Activated B cell treated with CpG ODN at 0.5 μM for 24 hours (primary cell): ENCODE results near the gene ASB1. TPM values are rescaled to one million over a fixed set of nuclear protein-coding genes. Genes with fewer than 3 reads are reported as not detected.

Experiments
- ATAC-seq: fragments of 200-7000 bp; cut with Tn5 transposase; one replicate; pipeline ENCODE4 v1.10.0; 2021; ENCODE audit warnings: low read depth, mild to moderate bottlenecking, moderate library complexity
- CTCF ChIA-PET: fragments of 350-600 bp; sonication (Branson Sonifier 250); formaldehyde crosslinking; loops from one replicate; lab custom pipeline; 2021; ENCODE audit warnings: antibody characterized with exemption; lab: Charles Lee
- POLR2A ChIA-PET: fragments of 350-600 bp; sonication (Branson Sonifier 250); formaldehyde crosslinking; loops from one replicate; lab custom pipeline; 2021; ENCODE audit warnings: antibody characterized with exemption; lab: Charles Lee
- DNase-seq: peaks from one replicate; pipeline ENCODE4 v3.0.0; 2022
- H3K27ac Mint-ChIP-seq: one replicate; pipeline ENCODE4 v1.8.0; 2020; ENCODE audit warnings: mixed read lengths
- H3K27me3 Mint-ChIP-seq: one replicate; pipeline ENCODE4 v1.8.0; 2021; ENCODE audit warnings: mixed read lengths
- H3K36me3 Mint-ChIP-seq: one replicate; pipeline ENCODE4 v1.8.0; 2021; ENCODE audit warnings: low read depth, mixed read lengths
- H3K4me1 Mint-ChIP-seq: one replicate; pipeline ENCODE4 v1.8.0; 2021; ENCODE audit warnings: mixed read lengths
- H3K4me3 Mint-ChIP-seq: one replicate; pipeline ENCODE4 v1.8.0; 2020; ENCODE audit warnings: mild to moderate bottlenecking, mixed read lengths
- H3K9me3 Mint-ChIP-seq: one replicate; pipeline ENCODE4 v1.8.0; 2020; ENCODE audit warnings: mixed read lengths
- CTCF ChIP-seq: fragments of 200-600 bp; IDR thresholded peaks from one replicate; pipeline ENCODE4 v1.8.0; 2022; ENCODE audit warnings: antibody characterized with exemption, mild to moderate bottlenecking
- intact Hi-C: fragments of 100-400 bp; cut with micrococcal nuclease; formaldehyde crosslinking; loops from one replicate; pipeline ENCODE4 v1.15.1; 2024
- total RNA-seq: library from RNA; stranded (reverse); gene quantifications from 2 replicates; pipeline ENCODE4 v1.2.3, GENCODE V29; 2022

Gene ASB1
- total RNA-seq, 1 donor from 2014 or later = 49.8 TPM

GRCh38 chr2:238498188-238498587, 71.5 kb downstream of the ASB1 start:
- no peak overlapping the region for H3K4me3 Mint-ChIP-seq
- ATAC-seq = no peak
- intact Hi-C loops = no loop called here
- DNase-seq = no peak
- POLR2A ChIA-PET = no interaction called here
- H3K27me3 Mint-ChIP-seq = no peaks in the 10 kb centered on the region
- CTCF ChIA-PET = no interaction called here
- no peaks in the 10 kb centered on the region for H3K36me3 Mint-ChIP-seq
- no peak for TF ChIP-seq CTCF
- peaks cover 20% of the 10 kb centered on the region for H3K4me1 Mint-ChIP-seq
- no peak overlapping the region for H3K27ac Mint-ChIP-seq
- H3K9me3 Mint-ChIP-seq = no peaks in the 10 kb centered on the region

GRCh38 chr2:238498691-238499295, 72.1 kb downstream of the ASB1 start:
- peaks cover 14% of the 10 kb centered on the region for H3K4me1 Mint-ChIP-seq

GRCh38 chr2:238499731-238500580, 73.2 kb downstream of the ASB1 start:
- Mint-ChIP-seq H3K27me3 (no peaks in the 10 kb centered on the region), H3K27ac (no peak overlapping the region), H3K36me3 (no peaks in the 10 kb centered on the region), H3K4me3 (no peak overlapping the region), H3K9me3 (no peaks in the 10 kb centered on the region), H3K4me1 (peaks cover 4% of the 10 kb centered on the region)
- ChIA-PET POLR2A (no interaction called here), CTCF (no interaction called here)
- ATAC-seq (no peak), DNase-seq (no peak)
- TF ChIP-seq CTCF = no peak
- intact Hi-C loops = no loop called here

More at GRCh38 chr2:238498691-238499295, 72.1 kb downstream of the ASB1 start:
- Mint-ChIP-seq H3K4me3 (no peak overlapping the region), H3K27me3 (no peaks in the 10 kb centered on the region), H3K27ac (no peak overlapping the region), H3K9me3 (no peaks in the 10 kb centered on the region), H3K36me3 (no peaks in the 10 kb centered on the region)
- no peak for DNase-seq
- ChIA-PET POLR2A (no interaction called here), CTCF (no interaction called here)
- intact Hi-C loops = no loop called here
- no peak for TF ChIP-seq CTCF
- ATAC-seq = no peak

- Mint-ChIP-seq H3K36me3 (no peaks in the 10 kb centered on the region), H3K27ac (no peak overlapping the region), H3K4me3 (no peak overlapping the region), H3K4me1 (no peaks in the 10 kb centered on the region), H3K27me3 (no peaks in the 10 kb centered on the region), H3K9me3 (no peaks in the 10 kb centered on the region)
- intact Hi-C loops = no loop called here
- CTCF ChIA-PET = no interaction called here
- no peak for TF ChIP-seq CTCF
- no peak for ATAC-seq
- DNase-seq = no peak
- POLR2A ChIA-PET = no interaction called here
Observed at GRCh38 chr2:238501311-238501710, 74.6 kb downstream of the ASB1 start.

Other genes with a start within 250 kb of the ASB1 start
- 64.4 and 77.3 TPM in 2 replicates for gene ILKAP, start 223.2 kb upstream of the ASB1 start, total RNA-seq
- gene HES6, start 186.9 kb upstream of the ASB1 start, total RNA-seq = 4.4 and 5.0 TPM in 2 replicates
- 15.8 and 16.6 TPM in 2 replicates for gene PER2, start 138.3 kb upstream of the ASB1 start, total RNA-seq
- gene TRAF3IP1, start 106.4 kb upstream of the ASB1 start, total RNA-seq = 9.5 and 9.9 TPM in 2 replicates